DOHH2 (cell line): ENCODE measurements around the gene KDM6B.

Source experiments
- H3F3A ChIP-seq: fragments of 200-600 bp; sonication (generic), shearing (Covaris generic); 2 replicates; pipeline ENCODE4 v1.6.0; 2016; ENCODE audit warnings: antibody characterized with exemption, mild to moderate bottlenecking; ENCODE audit not compliant: control insufficient read depth, insufficient read depth
- H3K27ac ChIP-seq: fragments of 200-600 bp; sonication (generic); 2 replicates; pipeline ENCODE4 v1.5.1; 2014; ENCODE audit warnings: low read depth, mild to moderate bottlenecking, low read length, moderate library complexity
- H3K27me3 ChIP-seq: fragments of 200-600 bp; sonication (generic); 2 replicates; pipeline ENCODE4 v1.6.1; 2014; ENCODE audit warnings: mild to moderate bottlenecking, low read length, mixed read lengths; ENCODE audit not compliant: control insufficient read depth
- H3K36me3 ChIP-seq: fragments of 200-600 bp; sonication (generic); 2 replicates; pipeline ENCODE4 v1.6.1; 2014; ENCODE audit warnings: mild to moderate bottlenecking, low read length, moderate library complexity, mixed read lengths; ENCODE audit not compliant: control insufficient read depth
- H3K4me1 ChIP-seq: fragments of 200-600 bp; sonication (generic); 2 replicates; pipeline ENCODE4 v1.6.1; 2014; ENCODE audit warnings: mild to moderate bottlenecking, low read length, mixed read lengths; ENCODE audit not compliant: control insufficient read depth
- H3K4me2 ChIP-seq: fragments of 200-600 bp; sonication (generic); 2 replicates; pipeline ENCODE4 v1.6.0; 2014; ENCODE audit warnings: mild to moderate bottlenecking, low read length, moderate library complexity
- H3K4me3 ChIP-seq: fragments of 200-600 bp; sonication (generic); 2 replicates; pipeline ENCODE4 v1.5.1; 2014; ENCODE audit warnings: mild to moderate bottlenecking, low read length, mixed read lengths
- H3K79me2 ChIP-seq: fragments of 200-600 bp; sonication (generic); 2 replicates; pipeline ENCODE4 v1.6.1; 2014; ENCODE audit warnings: mild to moderate bottlenecking, low read length, mixed read lengths; ENCODE audit not compliant: control insufficient read depth
- H3K9me2 ChIP-seq: fragments of 200-600 bp; sonication (generic); replicated peaks from 2 replicates; pipeline ENCODE4 v1.6.1; 2014; ENCODE audit warnings: mild to moderate bottlenecking, low read length, mixed read lengths; ENCODE audit not compliant: control insufficient read depth
- H3K9me3 ChIP-seq: fragments of 200-600 bp; sonication (generic); 2 replicates; pipeline ENCODE4 v1.6.1; 2014; ENCODE audit warnings: antibody characterized with exemption, low read length, mixed read lengths; ENCODE audit not compliant: control insufficient read depth, insufficient read depth
- H4K20me1 ChIP-seq: fragments of 200-600 bp; sonication (generic); 2 replicates; pipeline ENCODE4 v1.6.0; 2014; ENCODE audit warnings: low read depth, mild to moderate bottlenecking, antibody characterized with exemption, low read length, moderate library complexity; ENCODE audit not compliant: control insufficient read depth, insufficient read depth
- EZH2phosphoT487 ChIP-seq: fragments of 200-600 bp; sonication (generic); IDR thresholded peaks from 2 replicates; pipeline ENCODE4 v1.6.1; 2017; ENCODE audit warnings: borderline replicate concordance, mild to moderate bottlenecking, antibody characterized with exemption, low read length, moderate library complexity, mixed read lengths
- TF ChIP-seq, protein P1 (sequence below): fragments of 200-600 bp; sonication (generic); IDR thresholded peaks from one replicate; pipeline ENCODE4 v1.5.1; 2014; ENCODE audit warnings: antibody characterized with exemption, mild to moderate bottlenecking, low read depth, low read length; ENCODE audit not compliant: poor library complexity, severe bottlenecking

Gene KDM6B

DNA sequence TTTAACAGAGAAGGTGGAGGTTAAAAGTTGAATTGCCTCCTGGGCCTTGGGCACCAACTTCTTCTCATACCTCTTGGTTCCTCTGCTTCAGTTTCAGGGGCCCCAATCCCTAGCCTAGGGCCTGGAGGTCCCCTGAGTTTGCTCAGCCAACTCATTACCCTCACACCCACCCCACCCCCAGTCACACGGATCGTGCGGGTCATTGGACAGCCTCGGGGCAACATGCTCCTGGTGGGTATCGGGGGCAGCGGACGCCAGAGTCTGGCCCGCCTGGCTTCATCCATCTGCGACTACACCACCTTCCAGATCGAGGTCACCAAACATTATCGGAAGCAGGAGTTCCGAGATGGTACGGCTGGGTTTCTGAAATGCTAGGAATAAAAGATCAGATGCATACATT is 36.0 kb upstream of the KDM6B start:
- H3F3A ChIP-seq, result no peaks in the 10 kb centered on the region
- no peak overlapping the region for H3K4me3 ChIP-seq
- H3K27ac ChIP-seq, result no peak overlapping the region
- H3K4me1 ChIP-seq, result peaks cover 10% of the 10 kb centered on the region
- no peak for TF ChIP-seq EZH2phosphoT487
- TF ChIP-seq, protein P1, sequence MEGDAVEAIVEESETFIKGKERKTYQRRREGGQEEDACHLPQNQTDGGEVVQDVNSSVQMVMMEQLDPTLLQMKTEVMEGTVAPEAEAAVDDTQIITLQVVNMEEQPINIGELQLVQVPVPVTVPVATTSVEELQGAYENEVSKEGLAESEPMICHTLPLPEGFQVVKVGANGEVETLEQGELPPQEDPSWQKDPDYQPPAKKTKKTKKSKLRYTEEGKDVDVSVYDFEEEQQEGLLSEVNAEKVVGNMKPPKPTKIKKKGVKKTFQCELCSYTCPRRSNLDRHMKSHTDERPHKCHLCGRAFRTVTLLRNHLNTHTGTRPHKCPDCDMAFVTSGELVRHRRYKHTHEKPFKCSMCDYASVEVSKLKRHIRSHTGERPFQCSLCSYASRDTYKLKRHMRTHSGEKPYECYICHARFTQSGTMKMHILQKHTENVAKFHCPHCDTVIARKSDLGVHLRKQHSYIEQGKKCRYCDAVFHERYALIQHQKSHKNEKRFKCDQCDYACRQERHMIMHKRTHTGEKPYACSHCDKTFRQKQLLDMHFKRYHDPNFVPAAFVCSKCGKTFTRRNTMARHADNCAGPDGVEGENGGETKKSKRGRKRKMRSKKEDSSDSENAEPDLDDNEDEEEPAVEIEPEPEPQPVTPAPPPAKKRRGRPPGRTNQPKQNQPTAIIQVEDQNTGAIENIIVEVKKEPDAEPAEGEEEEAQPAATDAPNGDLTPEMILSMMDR, result no peak
- H3K27me3 ChIP-seq, result peaks cover 11% of the 10 kb centered on the region
- no peaks in the 10 kb centered on the region for H4K20me1 ChIP-seq
- no peaks in the 10 kb centered on the region for H3K36me3 ChIP-seq
- no peaks in the 10 kb centered on the region for H3K79me2 ChIP-seq
- no peak overlapping the region for H3K4me2 ChIP-seq
- no peaks in the 10 kb centered on the region for H3K9me2 ChIP-seq
- no peaks in the 10 kb centered on the region for H3K9me3 ChIP-seq

DNA sequence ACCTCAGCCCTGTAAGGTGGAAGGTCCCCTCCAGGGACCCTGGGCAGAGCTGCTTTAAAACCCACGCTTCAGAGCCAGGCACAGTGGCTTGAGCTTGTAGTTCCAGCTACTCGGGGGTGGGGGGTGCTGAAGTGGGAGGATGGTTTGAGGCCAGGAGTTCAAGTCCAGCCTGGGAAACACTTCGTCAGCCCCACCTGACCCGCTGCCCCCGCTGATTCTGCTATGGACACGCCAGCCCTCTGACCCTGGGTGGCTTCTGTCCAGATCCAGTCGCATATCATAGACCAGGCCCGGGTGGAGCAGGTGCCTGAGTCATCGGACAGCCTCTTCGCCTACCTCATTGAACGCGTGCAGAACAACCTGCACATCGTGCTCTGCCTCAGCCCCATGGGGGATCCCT is 35.2 kb upstream of the KDM6B start:
- peaks cover 10% of the 10 kb centered on the region for H3K4me1 ChIP-seq
- H3K4me3 ChIP-seq, result no peak overlapping the region
- H3K4me2 ChIP-seq, result no peak overlapping the region
- TF ChIP-seq EZH2phosphoT487, result no peak
- TF ChIP-seq, protein P1, result no peak
- no peaks in the 10 kb centered on the region for H3K9me3 ChIP-seq
- no peaks in the 10 kb centered on the region for H3K9me2 ChIP-seq
- no peaks in the 10 kb centered on the region for H4K20me1 ChIP-seq
- no peaks in the 10 kb centered on the region for H3K36me3 ChIP-seq
- H3K27me3 ChIP-seq, result peaks cover 11% of the 10 kb centered on the region
- H3F3A ChIP-seq, result no peaks in the 10 kb centered on the region
- H3K27ac ChIP-seq, result no peak overlapping the region
- H3K79me2 ChIP-seq, result no peaks in the 10 kb centered on the region

DNA sequence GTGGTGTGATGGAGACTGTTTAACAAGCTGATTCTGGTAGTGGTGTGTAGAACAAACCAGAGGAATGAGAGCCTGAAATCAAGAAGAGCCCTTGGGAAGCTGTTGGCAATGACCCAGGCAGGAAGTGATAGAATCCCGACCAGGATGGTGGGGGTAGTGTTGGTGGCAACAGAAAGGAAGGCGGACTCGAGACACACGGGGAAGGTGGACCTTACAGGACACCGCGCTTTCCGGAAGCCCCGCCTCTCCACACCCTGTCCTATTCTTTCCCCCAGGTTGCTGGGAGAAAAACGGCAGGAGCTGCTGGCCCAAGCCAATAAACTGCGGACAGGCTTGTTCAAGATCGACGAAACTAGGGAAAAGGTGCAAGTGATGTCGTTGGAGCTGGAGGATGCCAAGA is 30.0 kb upstream of the KDM6B start:
- Histone ChIP-seq H3F3A (no peaks in the 10 kb centered on the region), H3K79me2 (no peaks in the 10 kb centered on the region), H3K27ac (no peak overlapping the region), H4K20me1 (no peaks in the 10 kb centered on the region), H3K9me3 (no peaks in the 10 kb centered on the region), H3K27me3 (peaks cover under 1% of the 10 kb centered on the region), H3K9me2 (no peaks in the 10 kb centered on the region), H3K4me2 (no peak overlapping the region), H3K4me1 (peaks cover 10% of the 10 kb centered on the region), H3K36me3 (no peaks in the 10 kb centered on the region), H3K4me3 (no peak overlapping the region)
- TF ChIP-seq, protein P1, result no peak
- TF ChIP-seq EZH2phosphoT487, result no peak

DNA sequence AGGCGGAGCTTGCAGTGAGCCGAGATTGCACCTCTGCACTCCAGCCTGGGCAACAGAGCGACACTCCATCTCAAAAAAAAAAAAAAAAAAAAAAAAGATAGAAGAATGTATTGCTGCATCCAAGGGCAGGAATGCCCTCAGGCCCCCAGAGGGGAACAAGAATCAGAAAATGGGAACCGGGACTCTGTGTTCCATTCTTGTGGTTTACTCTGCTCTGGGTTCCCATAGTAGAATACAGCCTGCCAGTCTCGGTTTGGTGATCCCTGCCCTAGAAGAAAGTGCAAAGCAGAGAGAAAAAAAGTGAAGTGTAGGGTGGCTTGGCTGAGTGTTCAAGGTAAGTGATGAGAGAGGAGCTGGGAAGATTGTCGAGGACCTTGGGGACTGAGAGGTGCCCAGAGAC is 27.4 kb upstream of the KDM6B start:
- no peaks in the 10 kb centered on the region for H3K9me2 ChIP-seq
- H4K20me1 ChIP-seq, result no peaks in the 10 kb centered on the region
- H3F3A ChIP-seq, result no peaks in the 10 kb centered on the region
- no peak overlapping the region for H3K4me2 ChIP-seq
- H3K36me3 ChIP-seq, result no peaks in the 10 kb centered on the region
- H3K4me3 ChIP-seq, result no peak overlapping the region
- peaks cover 4% of the 10 kb centered on the region for H3K4me1 ChIP-seq
- H3K27ac ChIP-seq, result no peak overlapping the region
- H3K79me2 ChIP-seq, result no peaks in the 10 kb centered on the region
- peaks cover 1% of the 10 kb centered on the region; the same call in 1 of the 2 replicates for H3K27me3 ChIP-seq
- H3K9me3 ChIP-seq, result no peaks in the 10 kb centered on the region
- TF ChIP-seq, protein P1, result no peak
- no peak for TF ChIP-seq EZH2phosphoT487
